GM10248 (cell line): ENCODE measurements around the gene CERS6.

Experiments used
- CTCF ChIA-PET: fragments of 300-600 bp; sonication (Branson Sonifier 250); formaldehyde crosslinking; extraction: SDS; loops from one replicate; lab custom pipeline; 2021; ENCODE audit warnings: antibody characterized with exemption; lab: Yijun Ruan, JAX
- POLR2A ChIA-PET: fragments of 350-650 bp; sonication (Branson Sonifier 250); formaldehyde crosslinking; extraction: SDS; loops from one replicate; lab custom pipeline; 2020; ENCODE audit warnings: antibody characterized with exemption; lab: Yijun Ruan, JAX
- DNase-seq: peaks from one replicate; pipeline ENCODE4 v3.0.0; 2012; ENCODE audit errors: extremely low spot score
- CTCF ChIP-seq: IDR thresholded peaks from 2 replicates; pipeline ENCODE4 v1.5.1; 2012; ENCODE audit warnings: mild to moderate bottlenecking, low read depth; ENCODE audit errors: extremely low read depth, missing control alignments, control extremely low read depth

Gene CERS6

GRCh38 chr2:168740360-168740759 is 284.3 kb downstream of the CERS6 start:
- no peak for TF ChIP-seq CTCF
- DNase-seq: no peak
- CTCF ChIA-PET: interaction anchor here (1.5 kb wide), 1 partner anchor 394 kb away, joined by 5 read pairs; no protein-coding TSS in a partner anchor
- POLR2A ChIA-PET: no interaction called here

DNA sequence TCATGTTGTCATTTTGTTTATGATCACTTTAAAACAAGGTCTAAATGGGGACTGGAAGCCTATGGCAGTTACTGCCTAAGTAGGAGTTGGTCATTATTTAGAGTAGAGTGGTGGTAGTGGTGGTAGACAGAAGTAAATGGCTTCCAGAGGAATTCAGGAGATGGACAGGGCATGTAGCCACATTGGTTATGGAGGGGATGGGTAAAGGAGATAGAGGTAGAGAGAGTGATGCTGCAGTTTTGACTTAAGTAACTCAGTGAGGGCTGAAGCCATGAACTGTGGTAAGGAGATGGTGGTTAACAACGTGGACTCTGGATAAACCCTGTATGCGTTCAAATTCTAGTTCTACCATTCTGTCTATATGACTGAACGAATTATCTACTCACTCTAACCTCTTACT is 284.7 kb downstream of the CERS6 start:
- ChIA-PET CTCF (interaction anchor here (1.3 to 1.8 kb wide), 4 partner anchors 15 to 394 kb away, joined by 3 to 7 read pairs (median 5); no protein-coding TSS in a partner anchor), POLR2A (no interaction called here)
- DNase-seq: no peak
- no peak for TF ChIP-seq CTCF

- TF ChIP-seq CTCF: no peak
- no peak for DNase-seq
- ChIA-PET POLR2A (no interaction called here), CTCF (interaction anchor here (1.2 to 1.8 kb wide), 3 partner anchors 13 to 437 kb away, joined by 3 to 7 read pairs (median 5); no protein-coding TSS in a partner anchor)
These were observed 286.3 kb downstream of the CERS6 start for GRCh38 chr2:168742258-168742932.

GRCh38 chr2:168744844-168745243 is 288.8 kb downstream of the CERS6 start:
- ChIA-PET CTCF (interaction anchor here (0.6 to 0.8 kb wide), 2 partner anchors 11 to 29 kb away, joined by 3 to 4 read pairs; no protein-coding TSS in a partner anchor), POLR2A (no interaction called here)
- no peak for DNase-seq
- TF ChIP-seq CTCF: no peak

- POLR2A ChIA-PET: no interaction called here
- CTCF ChIA-PET: no interaction called here
- no peak for TF ChIP-seq CTCF
- no peak for DNase-seq
These were observed 292.4 kb downstream of the CERS6 start for GRCh38 chr2:168748461-168748860.

- no peak for DNase-seq
- ChIA-PET POLR2A (no interaction called here), CTCF (interaction anchor here (1.3 kb wide), 1 partner anchor 13 kb away, joined by 3 read pairs; no protein-coding TSS in a partner anchor)
- TF ChIP-seq CTCF: no peak
These were observed 293.2 kb downstream of the CERS6 start for GRCh38 chr2:168749297-168749696.
